Measurements from ENCODE around the gene GALNT7.

GALNT7 gene

DNA sequence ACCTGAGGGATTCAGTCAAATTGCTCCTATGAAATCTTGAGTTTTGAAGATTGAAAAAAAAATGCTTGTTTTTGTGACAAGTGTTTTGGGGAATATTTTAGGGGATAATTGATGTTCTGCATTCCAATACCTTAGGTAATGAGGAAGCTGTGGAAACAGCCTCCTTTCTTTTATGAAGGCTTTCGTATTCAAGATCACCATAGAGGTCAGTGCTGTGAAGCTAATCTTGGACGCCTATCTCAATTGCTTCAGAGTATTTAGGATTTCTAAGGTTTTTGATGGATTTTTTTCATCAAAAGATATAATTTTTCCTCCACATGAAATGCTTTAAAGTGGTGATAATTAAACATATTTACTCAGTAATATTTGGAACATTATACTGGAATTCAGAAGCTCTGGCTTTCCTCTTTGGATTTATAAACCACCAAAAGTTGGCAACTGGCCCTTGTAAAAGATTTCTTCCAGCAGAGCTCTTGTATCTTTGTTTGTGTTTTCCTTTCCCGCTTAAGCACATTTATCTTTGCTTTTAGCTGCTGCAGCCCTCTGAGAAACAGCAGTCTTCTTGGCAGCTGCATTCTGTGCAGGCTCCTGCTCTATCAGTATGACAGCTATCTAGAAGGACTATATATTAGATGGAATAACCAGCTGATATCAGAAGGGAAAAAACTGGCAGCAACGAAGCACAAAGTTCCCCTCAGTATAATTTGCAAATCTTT, 101.9 kb downstream of the GALNT7 start:
- FAIRE-seq, result no peak

DNA sequence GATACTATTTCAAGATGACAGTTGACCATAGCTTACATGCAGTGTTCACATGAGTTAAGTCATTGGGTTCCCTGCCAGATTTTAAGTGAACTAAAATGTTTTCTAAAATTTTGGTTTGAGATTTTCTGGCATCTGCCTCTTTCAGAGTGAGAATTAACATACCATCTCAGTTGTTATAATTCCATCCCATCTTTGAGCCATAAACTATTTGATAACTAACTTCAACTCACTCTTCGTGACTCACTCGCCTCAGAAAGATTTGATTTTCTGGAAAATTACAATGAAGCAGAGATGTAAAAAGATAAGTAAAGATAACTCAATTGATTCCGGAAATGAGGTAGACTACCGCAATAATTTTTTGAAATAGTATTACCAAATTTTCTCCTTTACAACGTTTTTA, 103.7 kb downstream of the GALNT7 start:
- FAIRE-seq, result no peak

- no peak for FAIRE-seq
These were observed 104.4 kb downstream of the GALNT7 start for GRCh38 chr4:173272996-173273395.

- FAIRE-seq, result no peak
These were observed 105.3 kb downstream of the GALNT7 start for GRCh38 chr4:173273941-173274340.

GRCh38 chr4:173274744-173275143, 106.1 kb downstream of the GALNT7 start:
- no peak for FAIRE-seq

DNA sequence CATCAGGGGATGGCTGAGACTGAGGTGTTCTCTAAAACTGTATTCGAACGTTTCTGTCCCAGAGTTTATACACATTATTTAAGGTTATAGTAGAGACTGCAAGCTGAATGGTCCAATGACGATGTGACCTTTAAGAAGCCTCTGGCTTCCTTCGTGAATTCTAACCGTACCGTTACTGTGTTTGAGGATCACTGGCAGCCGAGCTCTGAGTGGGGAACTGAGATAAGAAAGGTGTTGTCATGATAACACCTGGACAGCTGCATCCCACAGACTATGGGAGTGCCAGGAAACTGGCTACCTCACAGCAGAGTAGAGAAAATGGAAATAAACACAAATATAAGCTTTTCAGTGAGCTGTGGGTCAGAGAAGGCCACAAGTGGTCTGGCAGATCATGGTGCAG, 106.5 kb downstream of the GALNT7 start:
- no peak for FAIRE-seq

DNA sequence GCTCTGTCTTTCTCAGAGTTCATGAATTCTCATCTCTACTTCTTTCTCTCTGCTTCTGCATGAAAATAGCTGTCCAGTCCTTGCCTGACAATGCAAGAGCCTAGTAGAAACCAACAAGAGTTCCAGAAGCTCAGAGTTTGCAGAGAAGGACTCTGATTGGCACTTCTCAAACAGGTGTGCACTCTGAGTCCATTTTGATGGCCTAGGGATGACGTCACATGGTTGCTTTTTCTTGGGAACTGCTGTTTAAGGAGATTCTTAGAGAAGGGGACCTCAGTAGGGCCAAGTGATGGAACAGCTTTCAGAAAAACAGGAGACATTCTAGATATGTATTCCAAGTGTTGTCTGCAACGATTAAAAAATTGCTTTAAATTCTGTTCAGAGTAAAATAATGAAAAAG, 108.7 kb downstream of the GALNT7 start:
- no peak for FAIRE-seq

DNA sequence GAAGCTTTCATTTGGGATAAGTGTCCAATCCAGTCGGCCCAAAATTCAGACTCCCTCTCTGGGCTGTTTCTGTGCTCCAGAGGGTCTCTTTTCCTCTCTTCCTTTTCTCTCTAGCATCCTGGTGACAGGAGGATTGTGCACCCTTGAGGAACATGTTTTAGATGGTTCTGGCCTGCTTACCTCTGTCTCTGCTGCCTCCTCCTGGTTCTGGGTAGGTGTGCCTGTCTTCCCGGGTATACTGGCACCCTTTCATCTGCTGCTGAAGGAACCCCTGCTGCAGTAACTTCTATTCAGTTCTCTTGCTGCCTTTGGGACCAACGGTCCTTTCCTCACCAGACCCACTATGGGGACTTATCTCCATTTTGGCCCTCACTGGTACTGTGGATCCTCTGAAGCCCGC, 112.4 kb downstream of the GALNT7 start:
- FAIRE-seq, result no peak

DNA sequence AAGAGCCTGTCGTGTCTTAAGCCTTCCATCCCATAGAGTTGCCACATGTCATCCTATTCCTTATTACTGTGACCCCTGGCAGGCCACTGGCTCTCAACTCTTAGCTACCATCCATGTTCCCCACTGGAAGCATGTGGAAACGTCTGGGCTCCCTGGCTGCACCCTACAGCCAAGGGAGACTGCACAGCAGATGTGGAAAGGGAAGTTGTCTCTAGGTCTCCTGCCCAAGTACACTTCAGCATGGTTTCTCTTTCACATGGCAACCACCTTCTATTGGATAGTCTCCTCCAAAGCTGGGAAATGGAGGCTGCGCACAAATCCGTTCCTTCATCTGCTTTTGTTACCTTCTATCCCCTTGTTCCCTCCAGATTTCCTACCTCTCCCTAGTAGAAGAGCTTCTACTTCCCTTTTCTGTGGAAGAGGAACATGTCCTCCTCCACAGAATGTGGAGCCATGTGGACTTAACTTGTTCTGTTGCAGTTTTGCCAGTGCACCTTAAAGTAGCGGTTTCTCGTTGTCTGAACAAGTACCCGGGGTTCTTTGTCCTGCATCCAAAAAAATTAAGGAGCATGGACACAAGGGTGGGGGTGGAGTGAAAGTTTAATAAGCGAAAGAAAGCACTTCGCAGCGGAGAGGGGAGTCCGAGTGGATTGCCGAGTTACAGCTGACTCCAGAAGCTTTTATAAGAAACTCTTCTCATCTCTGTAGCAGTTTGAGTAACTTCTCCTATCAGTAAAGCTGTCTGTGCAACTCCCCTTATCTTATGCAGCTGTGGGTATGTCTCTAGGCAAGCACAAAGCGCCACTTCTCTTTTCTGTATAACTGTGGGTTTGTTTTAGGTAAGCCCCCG, 113.0 kb downstream of the GALNT7 start:
- FAIRE-seq, result no peak

GRCh38 chr4:173282256-173282562, 113.6 kb downstream of the GALNT7 start:
- no peak for FAIRE-seq

GRCh38 chr4:173282626-173283025, 114.0 kb downstream of the GALNT7 start:
- FAIRE-seq, result no peak

GRCh38 chr4:173284463-173284862, 115.9 kb downstream of the GALNT7 start:
- peak; percentile 42 for FAIRE-seq

- no peak for FAIRE-seq
These were observed 118.9 kb downstream of the GALNT7 start for GRCh38 chr4:173287486-173287885.

- FAIRE-seq, result no peak
These were observed 119.7 kb downstream of the GALNT7 start for GRCh38 chr4:173288296-173288695.

GRCh38 chr4:173288698-173289352, 120.2 kb downstream of the GALNT7 start:
- FAIRE-seq, result no peak

GRCh38 chr4:173289353-173289727, 120.7 kb downstream of the GALNT7 start:
- FAIRE-seq, result no peak

DNA sequence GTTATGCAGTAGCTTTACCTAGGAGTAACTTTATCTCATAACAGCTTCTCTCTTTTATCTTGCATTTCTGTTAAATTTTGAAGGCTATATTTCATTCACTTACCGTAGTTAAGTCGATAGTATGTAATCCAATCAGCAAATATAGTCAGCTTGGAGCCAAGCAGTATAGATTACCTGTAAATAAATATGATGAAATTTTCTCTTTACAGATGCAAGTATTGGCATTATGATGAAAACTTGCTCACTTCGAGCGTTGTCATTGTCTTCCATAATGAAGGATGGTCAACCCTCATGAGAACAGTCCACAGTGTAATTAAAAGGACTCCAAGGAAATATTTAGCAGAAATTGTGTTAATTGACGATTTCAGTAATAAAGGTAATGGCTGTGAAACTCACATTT, 123.3 kb downstream of the GALNT7 start:
- no peak for FAIRE-seq

DNA sequence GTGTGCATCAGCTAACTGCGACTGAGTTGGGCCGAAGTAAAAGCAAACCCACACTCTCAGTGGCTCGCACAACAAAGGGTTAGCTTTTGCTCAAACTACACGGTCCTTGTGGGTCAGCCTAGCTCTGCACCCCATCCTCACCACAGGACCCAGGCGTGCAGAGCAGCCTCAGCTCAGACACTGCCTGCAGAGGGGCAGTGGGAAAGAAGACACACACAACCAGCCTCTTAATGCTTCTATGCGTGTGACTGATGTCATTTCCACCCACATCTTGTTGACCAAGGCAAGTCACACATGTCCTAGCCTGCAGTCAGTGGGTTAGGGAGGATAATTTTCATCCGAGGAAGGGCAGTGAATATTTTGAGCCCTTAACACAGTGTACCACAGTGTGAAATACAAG, 125.1 kb downstream of the GALNT7 start:
- FAIRE-seq, result no peak

DNA sequence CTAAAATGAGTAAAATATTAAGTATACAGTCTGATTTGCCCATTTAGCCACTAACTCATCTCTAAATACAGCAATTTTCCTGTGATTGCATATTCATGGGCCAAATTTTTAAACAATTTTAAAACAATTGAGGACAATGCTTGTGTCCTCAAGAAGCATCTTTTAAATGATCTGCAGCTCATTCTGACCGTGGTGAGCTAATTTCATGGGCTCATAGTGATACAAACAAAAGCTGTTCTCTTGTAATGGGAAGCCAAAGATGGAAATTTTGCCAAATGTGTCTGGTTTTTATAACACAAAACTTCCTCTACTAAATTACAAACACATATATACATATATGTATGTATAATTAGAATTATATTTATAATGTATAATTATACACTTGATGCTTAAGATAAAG, 125.8 kb downstream of the GALNT7 start:
- FAIRE-seq, result no peak

- peak; percentile 90 for FAIRE-seq
These were observed 133.0 kb downstream of the GALNT7 start for GRCh38 chr4:173301518-173302201.

DNA sequence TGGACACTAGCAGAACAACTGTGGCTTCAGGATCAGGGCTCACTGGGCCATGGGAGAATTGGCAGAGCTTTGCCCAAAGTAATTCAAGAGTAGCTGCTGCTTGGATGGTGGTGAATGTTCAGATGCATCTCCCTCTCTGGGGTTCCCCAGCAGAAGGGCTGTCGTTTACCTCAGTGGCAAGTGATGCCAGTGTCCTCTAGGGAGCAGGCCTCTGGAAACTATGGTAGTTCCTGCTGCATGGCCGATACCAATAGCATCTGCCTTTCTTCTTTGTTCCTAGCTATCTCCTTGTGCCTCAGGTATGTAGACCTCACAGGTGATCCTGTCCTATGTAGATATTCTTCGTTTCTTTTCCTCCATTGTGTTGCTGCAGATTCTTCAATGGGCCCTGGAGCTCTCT, 139.2 kb downstream of the GALNT7 start:
- no peak for FAIRE-seq

- no peak for FAIRE-seq
These were observed 142.8 kb downstream of the GALNT7 start for GRCh38 chr4:173311368-173311767.

GRCh38 chr4:173314715-173315114, 146.1 kb downstream of the GALNT7 start:
- FAIRE-seq, result no peak

- no peak for FAIRE-seq
These were observed 147.4 kb downstream of the GALNT7 start for GRCh38 chr4:173316060-173316459.

All from G401.6 (cell line).